Thyroid gland (tissue), 4 donors: Measurements from ENCODE around the gene LDLRAD3.

Experiments
- CTCF ChIP-seq, 6 experiments: fragments of 200-600 bp in 3 of 6; fragments of 450-650 bp in 3 of 6; sonication (generic) in 3 of 6; IDR thresholded peaks; one replicate each; pipeline ENCODE4 v1.5.1; 2016 to 2019; ENCODE audit warnings: antibody characterized with exemption in 6 of 6, mild to moderate bottlenecking in 2 of 6, inconsistent platforms in 1 of 6, moderate library complexity in 1 of 6
- POLR2A ChIP-seq, 2 donors: fragments of 450-650 bp; IDR thresholded peaks; one replicate each; pipeline ENCODE4 v1.6.1; 2017; ENCODE audit warnings: antibody characterized with exemption in 2 of 2, mild to moderate bottlenecking in 2 of 2, moderate library complexity in 1 of 2

- TF ChIP-seq CTCF (IDR thresholded peaks at IDR 0.05) (no peak), POLR2A (IDR thresholded peaks at IDR 0.05) (no peak)
Measured at GRCh38 chr11:36088266-36088972, 144.6 kb downstream of the LDLRAD3 start.
